Measurements from ENCODE around the gene RAB11FIP2. TPM values are rescaled to one million over a fixed set of nuclear protein-coding genes. Genes with fewer than 3 reads are reported as not detected.

Gene RAB11FIP2
- total and polyA plus RNA-seq, 2 of the 8 experiments (the other 6 are each of a cell fraction or from before 2014, with no cell fraction given): 3.1 to 12.7 TPM

DNA sequence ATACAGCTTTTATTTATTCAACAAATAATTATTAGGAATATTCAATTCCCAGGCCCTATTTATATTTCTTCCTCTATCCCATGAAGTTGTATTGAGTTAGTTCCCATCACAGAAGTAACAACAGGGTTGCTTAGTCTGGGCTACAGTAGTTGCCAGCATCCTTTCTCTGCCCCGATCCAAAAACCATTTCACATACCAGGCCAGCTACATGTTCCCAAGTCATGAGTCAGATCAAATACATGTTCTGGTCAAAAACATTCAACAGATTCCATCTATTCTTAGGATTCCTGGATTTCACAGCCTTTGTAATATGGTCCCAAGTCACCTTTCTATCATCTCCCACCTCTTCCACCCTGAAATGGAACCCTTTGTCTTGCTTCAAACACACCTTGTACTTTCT lies 91.6 kb downstream of the RAB11FIP2 start (continued):
- TF ChIP-seq, protein P1, sequence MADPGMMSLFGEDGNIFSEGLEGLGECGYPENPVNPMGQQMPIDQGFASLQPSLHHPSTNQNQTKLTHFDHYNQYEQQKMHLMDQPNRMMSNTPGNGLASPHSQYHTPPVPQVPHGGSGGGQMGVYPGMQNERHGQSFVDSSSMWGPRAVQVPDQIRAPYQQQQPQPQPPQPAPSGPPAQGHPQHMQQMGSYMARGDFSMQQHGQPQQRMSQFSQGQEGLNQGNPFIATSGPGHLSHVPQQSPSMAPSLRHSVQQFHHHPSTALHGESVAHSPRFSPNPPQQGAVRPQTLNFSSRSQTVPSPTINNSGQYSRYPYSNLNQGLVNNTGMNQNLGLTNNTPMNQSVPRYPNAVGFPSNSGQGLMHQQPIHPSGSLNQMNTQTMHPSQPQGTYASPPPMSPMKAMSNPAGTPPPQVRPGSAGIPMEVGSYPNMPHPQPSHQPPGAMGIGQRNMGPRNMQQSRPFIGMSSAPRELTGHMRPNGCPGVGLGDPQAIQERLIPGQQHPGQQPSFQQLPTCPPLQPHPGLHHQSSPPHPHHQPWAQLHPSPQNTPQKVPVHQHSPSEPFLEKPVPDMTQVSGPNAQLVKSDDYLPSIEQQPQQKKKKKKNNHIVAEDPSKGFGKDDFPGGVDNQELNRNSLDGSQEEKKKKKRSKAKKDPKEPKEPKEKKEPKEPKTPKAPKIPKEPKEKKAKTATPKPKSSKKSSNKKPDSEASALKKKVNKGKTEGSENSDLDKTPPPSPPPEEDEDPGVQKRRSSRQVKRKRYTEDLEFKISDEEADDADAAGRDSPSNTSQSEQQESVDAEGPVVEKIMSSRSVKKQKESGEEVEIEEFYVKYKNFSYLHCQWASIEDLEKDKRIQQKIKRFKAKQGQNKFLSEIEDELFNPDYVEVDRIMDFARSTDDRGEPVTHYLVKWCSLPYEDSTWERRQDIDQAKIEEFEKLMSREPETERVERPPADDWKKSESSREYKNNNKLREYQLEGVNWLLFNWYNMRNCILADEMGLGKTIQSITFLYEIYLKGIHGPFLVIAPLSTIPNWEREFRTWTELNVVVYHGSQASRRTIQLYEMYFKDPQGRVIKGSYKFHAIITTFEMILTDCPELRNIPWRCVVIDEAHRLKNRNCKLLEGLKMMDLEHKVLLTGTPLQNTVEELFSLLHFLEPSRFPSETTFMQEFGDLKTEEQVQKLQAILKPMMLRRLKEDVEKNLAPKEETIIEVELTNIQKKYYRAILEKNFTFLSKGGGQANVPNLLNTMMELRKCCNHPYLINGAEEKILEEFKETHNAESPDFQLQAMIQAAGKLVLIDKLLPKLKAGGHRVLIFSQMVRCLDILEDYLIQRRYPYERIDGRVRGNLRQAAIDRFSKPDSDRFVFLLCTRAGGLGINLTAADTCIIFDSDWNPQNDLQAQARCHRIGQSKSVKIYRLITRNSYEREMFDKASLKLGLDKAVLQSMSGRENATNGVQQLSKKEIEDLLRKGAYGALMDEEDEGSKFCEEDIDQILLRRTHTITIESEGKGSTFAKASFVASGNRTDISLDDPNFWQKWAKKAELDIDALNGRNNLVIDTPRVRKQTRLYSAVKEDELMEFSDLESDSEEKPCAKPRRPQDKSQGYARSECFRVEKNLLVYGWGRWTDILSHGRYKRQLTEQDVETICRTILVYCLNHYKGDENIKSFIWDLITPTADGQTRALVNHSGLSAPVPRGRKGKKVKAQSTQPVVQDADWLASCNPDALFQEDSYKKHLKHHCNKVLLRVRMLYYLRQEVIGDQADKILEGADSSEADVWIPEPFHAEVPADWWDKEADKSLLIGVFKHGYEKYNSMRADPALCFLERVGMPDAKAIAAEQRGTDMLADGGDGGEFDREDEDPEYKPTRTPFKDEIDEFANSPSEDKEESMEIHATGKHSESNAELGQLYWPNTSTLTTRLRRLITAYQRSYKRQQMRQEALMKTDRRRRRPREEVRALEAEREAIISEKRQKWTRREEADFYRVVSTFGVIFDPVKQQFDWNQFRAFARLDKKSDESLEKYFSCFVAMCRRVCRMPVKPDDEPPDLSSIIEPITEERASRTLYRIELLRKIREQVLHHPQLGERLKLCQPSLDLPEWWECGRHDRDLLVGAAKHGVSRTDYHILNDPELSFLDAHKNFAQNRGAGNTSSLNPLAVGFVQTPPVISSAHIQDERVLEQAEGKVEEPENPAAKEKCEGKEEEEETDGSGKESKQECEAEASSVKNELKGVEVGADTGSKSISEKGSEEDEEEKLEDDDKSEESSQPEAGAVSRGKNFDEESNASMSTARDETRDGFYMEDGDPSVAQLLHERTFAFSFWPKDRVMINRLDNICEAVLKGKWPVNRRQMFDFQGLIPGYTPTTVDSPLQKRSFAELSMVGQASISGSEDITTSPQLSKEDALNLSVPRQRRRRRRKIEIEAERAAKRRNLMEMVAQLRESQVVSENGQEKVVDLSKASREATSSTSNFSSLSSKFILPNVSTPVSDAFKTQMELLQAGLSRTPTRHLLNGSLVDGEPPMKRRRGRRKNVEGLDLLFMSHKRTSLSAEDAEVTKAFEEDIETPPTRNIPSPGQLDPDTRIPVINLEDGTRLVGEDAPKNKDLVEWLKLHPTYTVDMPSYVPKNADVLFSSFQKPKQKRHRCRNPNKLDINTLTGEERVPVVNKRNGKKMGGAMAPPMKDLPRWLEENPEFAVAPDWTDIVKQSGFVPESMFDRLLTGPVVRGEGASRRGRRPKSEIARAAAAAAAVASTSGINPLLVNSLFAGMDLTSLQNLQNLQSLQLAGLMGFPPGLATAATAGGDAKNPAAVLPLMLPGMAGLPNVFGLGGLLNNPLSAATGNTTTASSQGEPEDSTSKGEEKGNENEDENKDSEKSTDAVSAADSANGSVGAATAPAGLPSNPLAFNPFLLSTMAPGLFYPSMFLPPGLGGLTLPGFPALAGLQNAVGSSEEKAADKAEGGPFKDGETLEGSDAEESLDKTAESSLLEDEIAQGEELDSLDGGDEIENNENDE (IDR thresholded peaks at IDR 0.05; ENCODE audit: insufficient replicate concordance, low read length): no peak
- no peak for TF ChIP-seq JUN (IDR thresholded peaks at IDR 0.05; ENCODE audit: low read depth, low read length)
- TF ChIP-seq TEAD4 (IDR thresholded peaks at IDR 0.05; ENCODE audit: low read depth, low read length): no peak
- no peak for TF ChIP-seq EZH2 (IDR thresholded peaks at IDR 0.05; ENCODE audit: low read depth, low read length, severe bottlenecking)
- TF ChIP-seq RFX5 (IDR thresholded peaks at IDR 0.05; ENCODE audit: borderline replicate concordance, low read depth, low read length): no peak
- TF ChIP-seq GABPA (IDR thresholded peaks at IDR 0.05; ENCODE audit: borderline replicate concordance, insufficient read depth, low read length): no peak
- no peak for TF ChIP-seq HDAC6 (IDR thresholded peaks at IDR 0.05; ENCODE audit: low read depth, low read length)
- TF ChIP-seq TAF1 (IDR thresholded peaks at IDR 0.05; ENCODE audit: low read depth, low read length): no peak
- TF ChIP-seq NANOG (IDR thresholded peaks at IDR 0.05; ENCODE audit: insufficient read depth, low read depth, low read length, poor library complexity, severe bottlenecking): no peak
- no peak for TF ChIP-seq ASH2L (IDR thresholded peaks at IDR 0.05; ENCODE audit: low read length)
